Testis (tissue), 3 donors: ENCODE data around the gene PHF10. TPM values are rescaled to one million over a fixed set of nuclear protein-coding genes. Genes with fewer than 3 reads are reported as not detected.

ENCODE experiments used
- DNase-seq: peaks from one replicate; pipeline ENCODE4 v3.0.0-alpha.2; 2019
- H3K27ac ChIP-seq, 2 donors: fragments of 200-600 bp; sonication (generic); one replicate each; pipeline ENCODE4 v1.5.1; 2019
- H3K27me3 ChIP-seq: fragments of 200-600 bp; sonication (generic); one replicate; pipeline ENCODE4 v1.5.1; 2019
- H3K36me3 ChIP-seq: fragments of 200-600 bp; sonication (generic); one replicate; pipeline ENCODE4 v1.5.1; 2017; ENCODE audit warnings: low read depth; ENCODE audit errors: missing control alignments
- H3K4me1 ChIP-seq: fragments of 200-600 bp; sonication (generic); one replicate; pipeline ENCODE4 v1.5.1; 2019
- H3K4me3 ChIP-seq, 2 donors: fragments of 200-600 bp; sonication (generic); one replicate each; pipeline ENCODE4 v1.5.1; 2017 to 2019
- H3K9me3 ChIP-seq: fragments of 200-600 bp; sonication (generic); one replicate; pipeline ENCODE4 v1.5.1; 2017
- CTCF ChIP-seq, 3 experiments: fragments of 450-650 bp in 2 of 3; fragments of 200-600 bp in 1 of 3; sonication (generic) in 1 of 3; IDR thresholded peaks; one replicate each; pipeline ENCODE4 v1.5.1; 2016 to 2019; ENCODE audit warnings: antibody characterized with exemption in 3 of 3, mild to moderate bottlenecking in 2 of 3, moderate library complexity in 1 of 3
- POLR2A ChIP-seq: fragments of 450-650 bp; IDR thresholded peaks from one replicate; pipeline ENCODE4 v1.6.1; 2017; ENCODE audit warnings: antibody characterized with exemption, mild to moderate bottlenecking, moderate library complexity
- WGBS, 2 donors: methylation state at CpG; one replicate each; pipeline ENCODE4 v1.1.5; 2018; 5-methylcytosine and 5-hydroxymethylcytosine counted together
- intact Hi-C: fragments of 100-400 bp; cut with DNase I; formaldehyde crosslinking; loops from one replicate; pipeline ENCODE4 v1.15.1; 2023; ENCODE audit warnings: low total_unique reads
- polyA plus RNA-seq: library from polyadenylated mRNA; stranded (reverse); fragments of 350-450 nt; fragmentation: Illumina TruSeq; extraction: RNeasy Lipid Tissue Mini Kit (QIAGEN cat#74804); gene quantifications from one replicate; pipeline ENCODE4 v1.2.3, GENCODE V29; 2014; ENCODE audit warnings: low read depth, low replicate concordance; ENCODE audit not compliant: insufficient read depth
- total RNA-seq, 2 donors: library from RNA; depleted of rRNA; stranded (reverse); fragments of >200 nt; gene quantifications; one replicate each; pipeline ENCODE4 v1.2.3, GENCODE V29; 2016

Gene PHF10
- total and polyA plus RNA-seq, 3 donors from 2014 or later: 46.1 to 69.5 (median 64.0) TPM

- Histone ChIP-seq H3K4me3 (peak overlapping the region; percentile 89 to 97), H3K27me3 (no peaks in the 10 kb centered on the region), H3K36me3 (no peaks in the 10 kb centered on the region), H3K4me1 (peaks cover 8% of the 10 kb centered on the region), H3K9me3 (no peaks in the 10 kb centered on the region), H3K27ac (peak overlapping the region; percentile 92)
- no peak for TF ChIP-seq POLR2A
- TF ChIP-seq CTCF (IDR thresholded peaks at IDR 0.05): no peak
- no peak for DNase-seq
- intact Hi-C loops: no loop called here
- 5 to 14% methylated on average over 7 to 22 of the region's 22 CpGs for WGBS, 2 donors
Observed at GRCh38 chr6:169702840-169703246, 21.5 kb downstream of the PHF10 start.

- H3K4me1 ChIP-seq: peaks cover 8% of the 10 kb centered on the region
- peak; percentile 82 for TF ChIP-seq POLR2A
- TF ChIP-seq CTCF (IDR thresholded peaks at IDR 0.05): peak in 2 of 3 experiments; percentile 5 to 16
- intact Hi-C loops: no loop called here
Observed at GRCh38 chr6:169701954-169702839, 22.1 kb downstream of the PHF10 start, which contains the start of the genes C6orf120 and WDR27. Gene C6orf120, plus strand, starts transcription at chr6:169702126. Its CDS starts 334 bp downstream, at chr6:169702460. Gene WDR27, minus strand, starts transcription at chr6:169702029. Its CDS starts 13,024 bp downstream, at chr6:169689005.

GRCh38 chr6:169701311-169701953, 22.9 kb downstream of the PHF10 start:
- intact Hi-C loops: no loop called here
- Histone ChIP-seq H3K4me1 (peaks cover 8% of the 10 kb centered on the region), H3K9me3 (no peaks in the 10 kb centered on the region), H3K27ac (peak overlapping the region; percentile 92), H3K4me3 (peak overlapping the region; percentile 89 to 97), H3K36me3 (no peaks in the 10 kb centered on the region), H3K27me3 (no peaks in the 10 kb centered on the region)
- WGBS, 2 donors: 0% methylated on average over 27 to 54 of the region's 54 CpGs
- DNase-seq: peak; percentile 38
- peak in 1 of 3 experiments; percentile 7 for TF ChIP-seq CTCF (IDR thresholded peaks at IDR 0.05)
- TF ChIP-seq POLR2A: no peak

More at GRCh38 chr6:169701954-169702839, 22.1 kb downstream of the PHF10 start, which contains the start of the genes C6orf120 and WDR27:
- peak; percentile 98 for DNase-seq
- peak within 1 kb of the TSS; percentile 89 to 97 for H3K4me3 ChIP-seq
- WGBS, 2 donors: 0 to 1% methylated on average over 5 to 66 of the region's 92 CpGs
- H3K27me3 ChIP-seq: no peaks in the 10 kb centered on the region
- H3K36me3 ChIP-seq: no peaks in the 10 kb centered on the region
- no peaks in the 10 kb centered on the region for H3K9me3 ChIP-seq
- peak within 1 kb of the TSS; percentile 92 for H3K27ac ChIP-seq

- H3K4me3 ChIP-seq: no peak overlapping the region
- no peaks in the 10 kb centered on the region for H3K36me3 ChIP-seq
- no peaks in the 10 kb centered on the region for H3K27me3 ChIP-seq
- intact Hi-C loops: no loop called here
- 40 to 42% methylated on average over 5 of the region's 5 CpGs for WGBS, 2 donors
- H3K27ac ChIP-seq: no peak overlapping the region
- H3K9me3 ChIP-seq: no peaks in the 10 kb centered on the region
- peaks cover 8% of the 10 kb centered on the region for H3K4me1 ChIP-seq
- no peak for DNase-seq
- TF ChIP-seq POLR2A: no peak
- TF ChIP-seq CTCF (IDR thresholded peaks at IDR 0.05): no peak
Observed at GRCh38 chr6:169700296-169700695, 24.0 kb downstream of the PHF10 start.
